Common myeloid progenitor, CD34-positive (primary cell): ENCODE results near the gene CYTH1.
"Not testable (repeated sequence)": the region's sequence is repeated elsewhere in the genome, so short reads cannot be mapped to it uniquely, and the experiment has no call there.

Source experiments
- CTCF ChIA-PET: fragments of 350-600 bp; sonication (Branson Sonifier 250); formaldehyde crosslinking; loops from one replicate; lab custom pipeline; 2021; ENCODE audit warnings: antibody characterized with exemption; lab: Charles Lee
- POLR2A ChIA-PET: fragments of 350-600 bp; sonication (Branson Sonifier 250); formaldehyde crosslinking; loops from one replicate; lab custom pipeline; 2021; ENCODE audit warnings: antibody characterized with exemption; lab: Charles Lee
- DNase-seq, 3 donors: peaks; one replicate each; pipeline versions ENCODE4 v3.0.0 to v3.0.0-alpha.2; 2013
- H3K27ac ChIP-seq, 2 experiments: 1 replicate in 1 of 2; 2 replicates in 1 of 2; pipeline ENCODE4 v1.7.0; 2013; ENCODE audit warnings: inconsistent platforms in 2 of 2, low read length in 2 of 2, mild to moderate bottlenecking in 2 of 2, low read depth in 1 of 2, moderate library complexity in 1 of 2; ENCODE audit not compliant: severe bottlenecking in 2 of 2, insufficient read depth in 1 of 2, poor library complexity in 1 of 2
- H3K27me3 ChIP-seq, 5 experiments: replicated peaks in 2 of 5; 1 replicate in 3 of 5; 2 replicates in 2 of 5; pipeline versions ENCODE4 v1.6.1 to v1.7.0; 2013; ENCODE audit warnings: low read length in 4 of 5, mild to moderate bottlenecking in 2 of 5, moderate library complexity in 2 of 5, inconsistent platforms in 1 of 5; ENCODE audit not compliant: insufficient read depth in 5 of 5, control insufficient read depth in 4 of 5
- H3K36me3 ChIP-seq, 4 experiments: 1 replicate in 2 of 4; 2 replicates in 2 of 4; pipeline versions ENCODE4 v1.6.1 to v1.7.0; 2013; ENCODE audit warnings: low read length in 3 of 4, control low read depth in 1 of 4, mild to moderate bottlenecking in 1 of 4; ENCODE audit not compliant: control insufficient read depth in 4 of 4, insufficient read depth in 4 of 4
- H3K4me1 ChIP-seq, 4 experiments: 1 replicate in 3 of 4; 2 replicates in 1 of 4; pipeline versions ENCODE4 v1.6.1 to v1.7.1; 2013; ENCODE audit warnings: low read length in 3 of 4, mild to moderate bottlenecking in 3 of 4, control low read depth in 1 of 4, inconsistent platforms in 1 of 4, moderate library complexity in 1 of 4; ENCODE audit not compliant: control insufficient read depth in 4 of 4, insufficient read depth in 4 of 4; ENCODE audit errors: control extremely low read depth in 1 of 4
- H3K4me3 ChIP-seq, 7 experiments: 1 replicate in 4 of 7; 2 replicates in 3 of 7; pipeline versions ENCODE4 v1.5.1 to v1.7.0; 2013; ENCODE audit warnings: mild to moderate bottlenecking in 7 of 7, low read length in 6 of 7, moderate library complexity in 6 of 7, inconsistent platforms in 2 of 7, low read depth in 2 of 7, control low read depth in 1 of 7; ENCODE audit not compliant: insufficient read depth in 4 of 7, control insufficient read depth in 1 of 7; ENCODE audit errors: extremely low read depth in 1 of 7
- H3K9me3 ChIP-seq, 5 experiments: 1 replicate in 4 of 5; 2 replicates in 1 of 5; pipeline versions ENCODE4 v1.6.1 to v1.7.1; 2013; ENCODE audit warnings: low read length in 4 of 5, mild to moderate bottlenecking in 2 of 5, inconsistent platforms in 1 of 5, low read depth in 1 of 5, moderate library complexity in 1 of 5; ENCODE audit not compliant: control insufficient read depth in 4 of 5, insufficient read depth in 2 of 5; ENCODE audit errors: control extremely low read depth in 1 of 5
- WGBS: methylation state at CpG from one replicate; pipeline ENCODE4 v1.1.5; 2013; ENCODE audit not compliant: insufficient coverage; 5-methylcytosine and 5-hydroxymethylcytosine counted together

The CYTH1 gene

GRCh38 chr17:78761789-78762406, 20.2 kb downstream of the CYTH1 start:
- CTCF ChIA-PET = no interaction called here
- POLR2A ChIA-PET = no interaction called here
- no peak overlapping the region for H3K4me3 ChIP-seq
- H3K27me3 ChIP-seq = no peaks in the 10 kb centered on the region
- H3K4me1 ChIP-seq = peaks cover 25 to 64% (median 44%) of the 10 kb centered on the region in 4 experiments
- no peaks in the 10 kb centered on the region for H3K9me3 ChIP-seq
- no peak for DNase-seq
- H3K36me3 ChIP-seq = peaks cover 0 to 2% (median 0%) of the 10 kb centered on the region in 4 experiments
- 80% methylated on average over 1 of the region's 5 CpGs for WGBS
- H3K27ac ChIP-seq = no peak overlapping the region

- H3K36me3 ChIP-seq = no peaks in the 10 kb centered on the region
- H3K27ac ChIP-seq = peak overlapping the region; percentile 95 to 97
- peak overlapping the region in 4 of 7 experiments; percentile 14 to 66 (median 46) for H3K4me3 ChIP-seq
- DNase-seq = peak in 2 of 3 donors; percentile 61 to 69
- 38% methylated on average over 1 of the region's 5 CpGs for WGBS
- CTCF ChIA-PET = interaction anchor here (1.1 to 1.5 kb wide), 2 partner anchors 9 kb away, joined by 4 to 8 read pairs; no protein-coding TSS in a partner anchor
- no peaks in the 10 kb centered on the region for H3K9me3 ChIP-seq
- H3K27me3 ChIP-seq = no peaks in the 10 kb centered on the region
- peaks cover 18 to 65% (median 41%) of the 10 kb centered on the region in 4 experiments for H3K4me1 ChIP-seq
- POLR2A ChIA-PET = no interaction called here
These were observed 22.1 kb downstream of the CYTH1 start for GRCh38 chr17:78759969-78760352.

GRCh38 chr17:78759203-78759968, 22.7 kb downstream of the CYTH1 start:
- 21% methylated on average over 7 of the region's 11 CpGs for WGBS
- Histone ChIP-seq H3K4me1 (peaks cover 18 to 62% (median 41%) of the 10 kb centered on the region in 4 experiments), H3K9me3 (no peaks in the 10 kb centered on the region), H3K4me3 (peak overlapping the region in 4 of 7 experiments; percentile 40 to 66 (median 46)), H3K27ac (peak overlapping the region; percentile 95 to 97), H3K36me3 (no peaks in the 10 kb centered on the region), H3K27me3 (no peaks in the 10 kb centered on the region)
- DNase-seq = peak; percentile 94 to 98 (median 98)
- CTCF ChIA-PET = interaction anchor here (1.1 to 1.7 kb wide), 3 partner anchors 9 to 10 kb away, joined by 4 to 8 read pairs (median 4); no protein-coding TSS in a partner anchor
- POLR2A ChIA-PET = interaction anchor here (0.6 kb wide), 1 partner anchor 16 kb away, joined by 3 read pairs; no protein-coding TSS in a partner anchor

GRCh38 chr17:78753316-78754250, 28.5 kb downstream of the CYTH1 start:
- WGBS = 97% methylated on average over 10 of the region's 13 CpGs
- Histone ChIP-seq H3K36me3 (no peaks in the 10 kb centered on the region), H3K4me3 (no peak overlapping the region), H3K27ac (no peak overlapping the region), H3K9me3 (no peaks in the 10 kb centered on the region), H3K4me1 (peaks cover 19 to 65% (median 46%) of the 10 kb centered on the region in 4 experiments), H3K27me3 (no peaks in the 10 kb centered on the region)
- CTCF ChIA-PET = interaction anchor here (1.2 kb wide), 1 partner anchor 29 kb away, joined by 3 read pairs; the partner anchor contains the start of gene CYTH1
- POLR2A ChIA-PET = no interaction called here
- DNase-seq = peak in 1 of 3 donors; percentile 45

GRCh38 chr17:78751447-78752161, 30.5 kb downstream of the CYTH1 start:
- Histone ChIP-seq H3K4me3 (no peak overlapping the region), H3K9me3 (no peaks in the 10 kb centered on the region), H3K27me3 (no peaks in the 10 kb centered on the region), H3K36me3 (no peaks in the 10 kb centered on the region), H3K27ac (no peak overlapping the region), H3K4me1 (peaks cover 27 to 66% (median 52%) of the 10 kb centered on the region in 4 experiments)
- ChIA-PET CTCF (interaction anchor here (1.0 to 1.6 kb wide), 3 partner anchors 8 to 28 kb away, joined by 3 to 4 read pairs (median 3); no protein-coding TSS in a partner anchor), POLR2A (no interaction called here)
- 96% methylated on average over 9 of the region's 14 CpGs for WGBS
- no peak for DNase-seq

GRCh38 chr17:78751000-78751399, 31.1 kb downstream of the CYTH1 start:
- WGBS = 96% methylated on average over 4 of the region's 5 CpGs
- H3K36me3 ChIP-seq, POLR2A ChIA-PET, DNase-seq, H3K4me3 ChIP-seq, H3K9me3 ChIP-seq, H3K27ac ChIP-seq, H3K27me3 ChIP-seq: not testable (repeated sequence)
- peaks cover 27 to 68% (median 52%) of the 10 kb centered on the region in 4 experiments for H3K4me1 ChIP-seq
- CTCF ChIA-PET = interaction anchor here (1.2 to 1.6 kb wide), 2 partner anchors 8 to 14 kb away, joined by 3 to 4 read pairs; no protein-coding TSS in a partner anchor
